Type B pancreatic cell (in vitro differentiated cells): ENCODE measurements around the gene SZT2. TPM values are rescaled to one million over a fixed set of nuclear protein-coding genes. Genes with fewer than 3 reads are reported as not detected.
"Not testable (repeated sequence)": the region's sequence is repeated elsewhere in the genome, so short reads cannot be mapped to it uniquely, and the experiment has no call there.

Experiments used
- DNase-seq: peaks from one replicate; pipeline ENCODE4 v3.0.0; 2021; ENCODE audit warnings: mixed read lengths; ENCODE audit not compliant: unreplicated experiment; ENCODE audit errors: extremely low spot score
- H3K27ac Mint-ChIP-seq: 2 replicates; pipeline ENCODE4 v1.8.0; 2021; ENCODE audit warnings: mild to moderate bottlenecking, mixed read lengths
- H3K27me3 Mint-ChIP-seq: 2 replicates; pipeline ENCODE4 v1.8.0; 2021; ENCODE audit warnings: mixed read lengths
- H3K36me3 Mint-ChIP-seq: 2 replicates; pipeline ENCODE4 v1.8.0; 2021; ENCODE audit warnings: mixed read lengths
- H3K4me1 Mint-ChIP-seq: one replicate; pipeline ENCODE4 v1.8.0; 2021; ENCODE audit warnings: mixed read lengths; ENCODE audit not compliant: unreplicated experiment
- H3K4me3 Mint-ChIP-seq: 2 replicates; pipeline ENCODE4 v1.8.0; 2021; ENCODE audit warnings: mild to moderate bottlenecking, mixed read lengths
- H3K9me3 Mint-ChIP-seq: 2 replicates; pipeline ENCODE4 v1.8.0; 2021; ENCODE audit warnings: mixed read lengths
- microRNA-seq: library from miRNA; unstranded; fragments of <30 nt; microRNA quantifications from one replicate; pipeline ENCODE4, GENCODE V29; 2020
- total RNA-seq: library from RNA; stranded (reverse); gene quantifications from 2 replicates; pipeline ENCODE4 v1.2.1, GENCODE V29; 2021; ENCODE audit warnings: low replicate concordance
- TF ChIP-seq, protein P1 (sequence below): fragments of 200-600 bp; sonication (generic); conservative IDR thresholded peaks from 2 replicates; pipeline ENCODE4 v1.5.0; 2021; ENCODE audit warnings: antibody characterized with exemption, mild to moderate bottlenecking

Gene SZT2
- total RNA-seq, 1 donor from 2014 or later: 65.7 TPM

DNA sequence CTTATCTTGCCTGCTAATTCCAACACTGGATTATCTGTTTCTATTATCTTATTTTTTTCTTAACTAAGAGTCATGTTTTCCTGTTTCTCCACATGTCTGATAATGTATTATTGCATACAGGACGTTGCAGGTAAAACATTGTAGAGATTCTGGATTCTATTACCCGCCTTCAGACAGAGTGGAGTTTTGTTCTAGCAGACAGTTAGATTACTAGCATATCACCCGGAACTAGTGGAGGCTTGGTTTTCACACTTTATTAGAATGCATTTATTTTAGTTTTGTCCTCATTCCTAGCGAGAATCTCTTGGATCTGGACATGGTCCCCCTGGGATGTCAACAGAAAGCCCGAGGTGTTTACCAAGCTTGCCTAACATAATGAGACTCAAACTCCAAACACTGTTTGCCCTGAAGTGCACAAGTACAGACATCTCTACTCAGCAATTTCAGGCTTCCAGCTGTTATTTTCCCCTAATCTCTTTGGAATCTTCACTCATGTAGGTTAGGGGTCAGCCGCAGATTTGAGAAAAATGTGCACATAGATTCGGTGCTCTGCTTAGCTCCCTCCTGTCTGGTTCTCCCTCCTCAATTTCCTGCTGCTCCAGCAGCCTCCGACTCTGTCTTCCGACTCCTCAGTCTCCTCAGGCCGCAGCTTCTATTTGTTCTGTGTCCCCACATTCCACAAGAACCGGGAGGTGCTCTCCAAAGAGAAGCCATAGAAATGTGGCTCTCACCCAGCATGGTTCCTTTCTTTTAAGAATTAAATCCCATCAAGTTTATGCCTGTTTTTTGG is 104.2 kb downstream of the SZT2 start:
- H3K4me1 Mint-ChIP-seq: peaks cover 10% of the 10 kb centered on the region
- peak overlapping the region; percentile 28 for H3K4me3 Mint-ChIP-seq
- peak overlapping the region; percentile 10 for H3K27ac Mint-ChIP-seq
- H3K36me3 Mint-ChIP-seq: no peaks in the 10 kb centered on the region
- no peaks in the 10 kb centered on the region for H3K27me3 Mint-ChIP-seq
- DNase-seq: no peak
- H3K9me3 Mint-ChIP-seq: no peaks in the 10 kb centered on the region
- TF ChIP-seq, protein P1, sequence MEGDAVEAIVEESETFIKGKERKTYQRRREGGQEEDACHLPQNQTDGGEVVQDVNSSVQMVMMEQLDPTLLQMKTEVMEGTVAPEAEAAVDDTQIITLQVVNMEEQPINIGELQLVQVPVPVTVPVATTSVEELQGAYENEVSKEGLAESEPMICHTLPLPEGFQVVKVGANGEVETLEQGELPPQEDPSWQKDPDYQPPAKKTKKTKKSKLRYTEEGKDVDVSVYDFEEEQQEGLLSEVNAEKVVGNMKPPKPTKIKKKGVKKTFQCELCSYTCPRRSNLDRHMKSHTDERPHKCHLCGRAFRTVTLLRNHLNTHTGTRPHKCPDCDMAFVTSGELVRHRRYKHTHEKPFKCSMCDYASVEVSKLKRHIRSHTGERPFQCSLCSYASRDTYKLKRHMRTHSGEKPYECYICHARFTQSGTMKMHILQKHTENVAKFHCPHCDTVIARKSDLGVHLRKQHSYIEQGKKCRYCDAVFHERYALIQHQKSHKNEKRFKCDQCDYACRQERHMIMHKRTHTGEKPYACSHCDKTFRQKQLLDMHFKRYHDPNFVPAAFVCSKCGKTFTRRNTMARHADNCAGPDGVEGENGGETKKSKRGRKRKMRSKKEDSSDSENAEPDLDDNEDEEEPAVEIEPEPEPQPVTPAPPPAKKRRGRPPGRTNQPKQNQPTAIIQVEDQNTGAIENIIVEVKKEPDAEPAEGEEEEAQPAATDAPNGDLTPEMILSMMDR: no peak

DNA sequence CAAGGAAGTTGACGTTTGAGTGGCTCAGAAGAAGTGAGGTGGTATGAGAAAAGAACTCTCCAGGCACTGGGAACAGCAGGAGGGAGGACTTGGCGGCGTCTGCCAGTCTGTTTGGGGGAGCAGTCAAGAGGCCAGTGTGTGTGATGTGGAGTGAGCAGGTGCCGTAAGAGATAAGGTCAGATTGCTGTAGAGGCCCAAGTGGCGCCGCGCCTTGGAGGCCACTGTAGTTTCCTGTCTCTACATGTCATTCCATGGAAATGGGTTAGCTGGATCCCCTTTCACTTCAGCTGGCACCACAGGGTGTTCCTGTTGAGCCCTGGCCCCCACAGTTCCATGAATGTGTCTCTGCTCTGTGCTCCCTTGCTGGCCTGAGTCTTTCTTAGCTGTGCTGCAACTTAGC is 105.5 kb downstream of the SZT2 start:
- no peaks in the 10 kb centered on the region for H3K27me3 Mint-ChIP-seq
- no peak for DNase-seq
- no peaks in the 10 kb centered on the region for H3K36me3 Mint-ChIP-seq
- H3K4me3 Mint-ChIP-seq: no peak overlapping the region
- TF ChIP-seq, protein P1: no peak
- no peak overlapping the region for H3K27ac Mint-ChIP-seq
- no peaks in the 10 kb centered on the region for H3K9me3 Mint-ChIP-seq
- peaks cover 10% of the 10 kb centered on the region for H3K4me1 Mint-ChIP-seq

DNA sequence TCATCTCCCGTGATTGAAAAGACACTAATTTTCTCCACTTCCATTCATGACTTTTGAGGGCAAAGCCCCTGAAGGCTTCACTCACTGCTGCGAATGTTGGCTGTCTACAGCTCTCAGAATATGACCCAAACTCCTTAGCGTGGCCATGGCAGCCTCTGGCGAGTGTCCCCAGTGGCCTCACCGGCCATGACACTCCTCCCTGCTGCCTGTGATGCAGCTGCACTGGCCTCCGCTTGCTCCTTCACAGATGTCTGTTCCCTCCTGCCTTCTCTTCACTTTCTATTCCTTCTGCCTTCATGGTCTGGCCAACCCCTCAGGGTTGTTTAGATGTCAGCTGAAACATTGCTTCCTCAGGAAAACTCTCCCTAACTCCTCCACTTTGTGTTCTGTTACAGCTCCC is 110.2 kb downstream of the SZT2 start:
- Mint-ChIP-seq H3K4me1 (no peaks in the 10 kb centered on the region), H3K27ac (no peak overlapping the region), H3K27me3 (no peaks in the 10 kb centered on the region), H3K36me3 (no peaks in the 10 kb centered on the region), H3K4me3 (no peak overlapping the region), H3K9me3 (no peaks in the 10 kb centered on the region)
- TF ChIP-seq, protein P1: peak; percentile 44
- DNase-seq: no peak

DNA sequence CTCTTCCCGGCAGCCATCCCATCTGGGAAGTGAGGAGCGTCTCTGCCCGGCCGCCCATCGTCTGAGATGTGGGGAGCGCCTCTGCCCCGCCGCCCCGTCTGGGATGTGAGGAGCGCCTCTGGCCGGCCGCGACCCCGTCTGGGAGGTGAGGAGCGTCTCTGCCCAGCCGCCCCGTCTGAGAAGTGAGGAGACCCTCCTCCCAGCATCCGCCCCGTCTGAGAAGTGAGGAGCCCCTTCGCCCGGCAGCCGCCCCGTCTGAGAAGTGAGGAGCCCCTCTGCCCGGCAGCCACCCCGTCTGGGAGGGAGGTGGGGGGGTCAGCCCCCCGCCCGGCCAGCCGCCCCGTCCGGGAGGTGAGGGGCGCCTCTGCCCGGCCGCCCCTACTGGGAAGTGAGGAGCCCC is 112.1 kb downstream of the SZT2 start:
- DNase-seq, H3K9me3 Mint-ChIP-seq, H3K4me3 Mint-ChIP-seq, H3K36me3 Mint-ChIP-seq, H3K27ac Mint-ChIP-seq, H3K27me3 Mint-ChIP-seq, H3K4me1 Mint-ChIP-seq: not testable (repeated sequence)

DNA sequence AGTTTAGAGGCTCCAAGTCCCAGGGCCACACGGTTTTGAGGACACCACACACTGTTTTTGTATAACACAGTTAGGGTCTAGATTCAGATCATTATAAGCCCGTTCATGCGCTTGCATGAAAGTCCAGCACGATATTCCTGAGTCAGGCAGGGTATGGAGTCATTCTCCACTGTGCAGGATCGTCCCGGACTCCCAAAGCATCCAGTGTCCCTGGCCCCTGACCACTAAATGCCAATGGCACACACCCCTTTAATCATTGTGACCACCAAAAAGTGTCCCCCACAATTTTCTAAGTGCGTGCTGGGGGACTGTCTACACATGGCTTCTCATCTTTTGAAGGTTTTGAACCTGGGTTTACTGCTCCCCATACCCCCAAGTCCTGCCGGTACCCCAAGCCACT is 113.8 kb downstream of the SZT2 start:
- H3K9me3 Mint-ChIP-seq: no peaks in the 10 kb centered on the region
- no peaks in the 10 kb centered on the region for H3K36me3 Mint-ChIP-seq
- no peak overlapping the region for H3K4me3 Mint-ChIP-seq
- DNase-seq: no peak
- no peak overlapping the region for H3K27ac Mint-ChIP-seq
- H3K27me3 Mint-ChIP-seq: no peaks in the 10 kb centered on the region
- no peaks in the 10 kb centered on the region for H3K4me1 Mint-ChIP-seq
- TF ChIP-seq, protein P1: no peak

Small RNAs within 50 kb of the gene (microRNA-seq; reads per million reads assigned to microRNA genes)
- 3.9 reads per million, percentile 13 among the genes with 10 or more reads in this experiment for gene MIR6734
- gene MIR6735: not detected

Other genes starting within 250 kb of the SZT2 start
- 57.2 and 68.3 TPM in 2 replicates for gene EBNA1BP2, start 217.6 kb upstream of the SZT2 start, total RNA-seq
- 0.74 and 1.8 TPM in 2 replicates for gene CFAP57, start 217.6 kb upstream of the SZT2 start, total RNA-seq
- gene TMEM125, start 119.9 kb upstream of the SZT2 start, total RNA-seq: 19.8 and 51.7 TPM in 2 replicates
- gene C1orf210, start 104.3 kb upstream of the SZT2 start, total RNA-seq: 9.9 and 17.2 TPM in 2 replicates
- 1.3 TPM in 1 of 2 replicates, not detected in the other for gene TIE1, start 88.9 kb upstream of the SZT2 start, total RNA-seq
- not detected in 2 replicates for gene MPL, start 52.1 kb upstream of the SZT2 start, total RNA-seq
- gene CDC20, start 30.9 kb upstream of the SZT2 start, total RNA-seq: 33.9 and 114 TPM in 2 replicates
- gene ELOVL1, start 21.9 kb upstream of the SZT2 start, total RNA-seq: 52.2 and 124 TPM in 2 replicates
- 37.2 and 48.1 TPM in 2 replicates for gene MED8, start 99 bp upstream of the SZT2 start, total RNA-seq
- gene HYI, start 64.0 kb downstream of the SZT2 start, total RNA-seq: 20.0 and 36.0 TPM in 2 replicates
- gene PTPRF, start 141.0 kb downstream of the SZT2 start, total RNA-seq: 260 and 507 TPM in 2 replicates